Measurements from ENCODE around the gene GRIP1. TPM values are rescaled to one million over a fixed set of nuclear protein-coding genes. Genes with fewer than 3 reads are reported as not detected.

The GRIP1 gene
- total and polyA plus RNA-seq, 2 donors (not counting 3 experiments of a cell fraction or from before 2014, with no cell fraction given): 0.04 to 0.69 TPM

GRCh38 chr12:66638666-66639065 lies 40.2 kb downstream of the GRIP1 start:
- H3K36me3 ChIP-seq (ENCODE audit: control insufficient read depth in 2 of 2, extremely low read depth in 1 of 2, insufficient read depth in 2 of 2, low read length in 2 of 2): no peaks in the 10 kb centered on the region
- H3K27ac ChIP-seq (ENCODE audit: insufficient read depth, low read depth, low read length): no peak overlapping the region
- dilution Hi-C loops (cut with MboI; ENCODE audit: extremely low pct_ligation_motif_present, low sequenced_read_pairs) (no loop called here), intact Hi-C loops (cut with micrococcal nuclease) (no loop called here)
- H3K4me2 ChIP-seq (ENCODE audit: insufficient read depth, low read length): no peak overlapping the region
- ChIA-PET POLR2A (no interaction called here), CTCF (interaction anchor here (0.8 to 2.0 kb wide), 3 partner anchors 11 to 45 kb away, joined by 3 to 8 read pairs (median 3); no protein-coding TSS in a partner anchor)
- peaks cover 6% of the 10 kb centered on the region for H3K4me1 ChIP-seq (ENCODE audit: control insufficient read depth, extremely low read depth, insufficient read depth, low read length)
- no peak for FAIRE-seq
- DNase-seq (ENCODE audit: low read depth, low spot score): no peak
- H3K27me3 ChIP-seq (ENCODE audit: control insufficient read depth in 2 of 2, insufficient read depth in 2 of 2, low read length in 2 of 2): no peaks in the 10 kb centered on the region
- no peak overlapping the region for H2AFZ ChIP-seq (ENCODE audit: low read depth, low read length)
- no TSS peak for BruUV-seq (replicated peaks)
- no peak overlapping the region for H3K4me3 ChIP-seq (replicated peaks in 1 of 3; ENCODE audit: insufficient read depth in 1 of 3, low read depth in 1 of 3, low read length in 3 of 3)
- no peaks in the 10 kb centered on the region for H4K20me1 ChIP-seq (replicated peaks; ENCODE audit: control insufficient read depth, extremely low read depth, insufficient read depth, low read length)
- H3K9me1 ChIP-seq (replicated peaks; ENCODE audit: control insufficient read depth, extremely low read depth, insufficient read depth, low read length): no peaks in the 10 kb centered on the region
- TF ChIP-seq POLR2AphosphoS5 (IDR thresholded peaks at IDR 0.05; ENCODE audit: insufficient read depth, low read depth, low read length): no peak
- no peak for TF ChIP-seq FOS (IDR thresholded peaks at IDR 0.05; ENCODE audit: borderline replicate concordance, insufficient read depth, low read length)
- TF ChIP-seq MAX (IDR thresholded peaks at IDR 0.05; ENCODE audit: insufficient read depth, insufficient read length): no peak
- TF ChIP-seq POLR2A (IDR thresholded peaks at IDR 0.05; ENCODE audit: low read depth, low read length): no peak
- no peak for TF ChIP-seq MYC (IDR thresholded peaks at IDR 0.05; ENCODE audit: low read depth, low read length)
- H3K79me2 ChIP-seq (ENCODE audit: control insufficient read depth, insufficient read depth, low read length): no peaks in the 10 kb centered on the region
- no peaks in the 10 kb centered on the region for H3K9me3 ChIP-seq (replicated peaks; ENCODE audit: control insufficient read depth, insufficient read depth, low read length)
- H3K9ac ChIP-seq (replicated peaks; ENCODE audit: extremely low read depth, insufficient read depth, low read length): no peak overlapping the region

DNA sequence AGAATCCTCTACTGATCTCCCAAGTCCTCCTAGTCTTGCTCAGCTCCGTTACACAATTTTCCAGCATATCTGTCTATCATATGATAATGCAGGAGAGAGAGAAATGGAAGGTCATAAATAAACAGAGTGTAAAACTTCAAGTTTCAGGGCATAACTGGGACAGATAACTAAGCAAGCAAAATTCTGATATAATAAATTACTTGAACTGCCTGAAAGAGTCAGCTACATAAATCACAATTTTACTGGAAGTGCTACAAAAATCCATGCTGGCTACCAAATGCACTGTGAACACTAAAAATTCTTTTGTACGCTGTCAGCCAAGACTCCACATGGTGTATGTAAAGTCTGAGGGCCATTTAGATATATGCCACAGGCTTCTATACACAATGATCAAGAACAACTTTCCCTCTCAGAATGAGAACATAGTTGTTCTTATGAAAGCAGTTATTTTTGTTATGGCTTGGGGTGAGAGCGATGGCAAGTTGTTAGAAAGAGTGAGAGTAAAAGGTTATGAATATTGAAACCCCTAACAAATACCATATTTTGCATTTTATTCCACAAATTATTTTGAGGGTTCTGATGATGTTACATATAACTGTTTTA lies 41.1 kb downstream of the GRIP1 start:
- H3K79me2 ChIP-seq (ENCODE audit: control insufficient read depth, insufficient read depth, low read length): no peaks in the 10 kb centered on the region
- H4K20me1 ChIP-seq (replicated peaks; ENCODE audit: control insufficient read depth, extremely low read depth, insufficient read depth, low read length): no peaks in the 10 kb centered on the region
- no peaks in the 10 kb centered on the region for H3K27me3 ChIP-seq (ENCODE audit: control insufficient read depth in 2 of 2, insufficient read depth in 2 of 2, low read length in 2 of 2)
- peaks cover 7% of the 10 kb centered on the region for H3K4me1 ChIP-seq (ENCODE audit: control insufficient read depth, extremely low read depth, insufficient read depth, low read length)
- CTCF ChIA-PET: interaction anchor here (0.8 to 2.0 kb wide), 4 partner anchors 12 to 46 kb away, joined by 3 to 8 read pairs (median 3); no protein-coding TSS in a partner anchor
- no peak overlapping the region for H3K4me2 ChIP-seq (ENCODE audit: insufficient read depth, low read length)
- no peak for DNase-seq (ENCODE audit: low read depth, low spot score)
- FAIRE-seq: no peak
- H3K9me1 ChIP-seq (replicated peaks; ENCODE audit: control insufficient read depth, extremely low read depth, insufficient read depth, low read length): no peaks in the 10 kb centered on the region
- H3K4me3 ChIP-seq (replicated peaks in 1 of 3; ENCODE audit: insufficient read depth in 1 of 3, low read depth in 1 of 3, low read length in 3 of 3): no peak overlapping the region
- intact Hi-C loops (cut with micrococcal nuclease): no loop called here
- H2AFZ ChIP-seq (ENCODE audit: low read depth, low read length): no peak overlapping the region
- BruUV-seq (replicated peaks): no TSS peak
- H3K9ac ChIP-seq (replicated peaks; ENCODE audit: extremely low read depth, insufficient read depth, low read length): no peak overlapping the region
- TF ChIP-seq MYC (IDR thresholded peaks at IDR 0.05; ENCODE audit: low read depth, low read length) (no peak), JUN (IDR thresholded peaks at IDR 0.05; ENCODE audit: borderline replicate concordance, insufficient read depth, insufficient read length, low read depth) (no peak)
- H3K9me3 ChIP-seq (replicated peaks; ENCODE audit: control insufficient read depth, insufficient read depth, low read length): no peaks in the 10 kb centered on the region
- dilution Hi-C loops (cut with MboI; ENCODE audit: extremely low pct_ligation_motif_present, low sequenced_read_pairs): no loop called here
- H3K27ac ChIP-seq (ENCODE audit: insufficient read depth, low read depth, low read length): no peak overlapping the region
- H3K36me3 ChIP-seq (ENCODE audit: control insufficient read depth in 2 of 2, extremely low read depth in 1 of 2, insufficient read depth in 2 of 2, low read length in 2 of 2): no peaks in the 10 kb centered on the region
- POLR2A ChIA-PET: no interaction called here

Data from endothelial cell of umbilical vein (primary cell).